ENCODE data around the gene RRH. TPM values are rescaled to one million over a fixed set of nuclear protein-coding genes. Genes with fewer than 3 reads are reported as not detected.

RRH gene
- total and polyA plus RNA-seq, 2 of the 4 experiments (the other 2 are of a cell fraction), result 0.05 TPM; not detected in 1

DNA sequence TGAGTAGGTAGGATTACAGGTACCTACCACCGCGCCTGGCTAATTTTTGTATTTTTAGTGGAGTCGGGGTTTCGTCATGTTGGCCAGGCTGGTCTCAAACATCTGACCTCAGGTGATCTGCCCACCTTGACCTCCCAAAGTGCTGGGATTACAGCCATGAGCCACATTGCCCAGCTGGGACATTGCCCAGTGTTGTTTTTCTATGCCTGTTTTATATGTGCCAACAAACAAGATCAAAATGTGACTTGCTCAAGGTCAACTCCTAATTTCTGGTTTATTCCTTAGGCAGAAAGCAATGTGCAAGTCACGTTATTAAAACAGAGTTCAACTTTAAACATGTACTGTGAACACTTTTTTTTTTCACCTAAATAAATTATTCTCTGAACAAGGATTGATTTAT, 22.8 kb downstream of the RRH start:
- H3K36me3 ChIP-seq (ENCODE audit: control insufficient read depth, insufficient read depth, low read length), result no peaks in the 10 kb centered on the region
- no peaks in the 10 kb centered on the region for H4K20me1 ChIP-seq (ENCODE audit: insufficient read depth, low read length)
- H2AFZ ChIP-seq (replicated peaks; ENCODE audit: low read length, poor library complexity), result no peak overlapping the region
- H3K56ac ChIP-seq (ENCODE audit: extremely low read depth, insufficient read depth, low read length), result no peak overlapping the region
- TF ChIP-seq RFX5 (IDR thresholded peaks at IDR 0.05; ENCODE audit: low read depth, low read length), result no peak
- TF ChIP-seq RAD21 (IDR thresholded peaks at IDR 0.05; ENCODE audit: low read length), result no peak
- TF ChIP-seq SMC3 (IDR thresholded peaks at IDR 0.05; ENCODE audit: low read depth, low read length), result no peak
- no peak for TF ChIP-seq RCOR1 (IDR thresholded peaks at IDR 0.05; ENCODE audit: insufficient replicate concordance, low read length)
- TF ChIP-seq BHLHE40 (IDR thresholded peaks at IDR 0.05; ENCODE audit: low read depth, low read length), result no peak
- TF ChIP-seq CHD1 (IDR thresholded peaks at IDR 0.05; ENCODE audit: low read depth, low read length), result no peak
- TF ChIP-seq FOS (IDR thresholded peaks at IDR 0.05; ENCODE audit: low read depth, low read length), result no peak
- TF ChIP-seq, protein P1, sequence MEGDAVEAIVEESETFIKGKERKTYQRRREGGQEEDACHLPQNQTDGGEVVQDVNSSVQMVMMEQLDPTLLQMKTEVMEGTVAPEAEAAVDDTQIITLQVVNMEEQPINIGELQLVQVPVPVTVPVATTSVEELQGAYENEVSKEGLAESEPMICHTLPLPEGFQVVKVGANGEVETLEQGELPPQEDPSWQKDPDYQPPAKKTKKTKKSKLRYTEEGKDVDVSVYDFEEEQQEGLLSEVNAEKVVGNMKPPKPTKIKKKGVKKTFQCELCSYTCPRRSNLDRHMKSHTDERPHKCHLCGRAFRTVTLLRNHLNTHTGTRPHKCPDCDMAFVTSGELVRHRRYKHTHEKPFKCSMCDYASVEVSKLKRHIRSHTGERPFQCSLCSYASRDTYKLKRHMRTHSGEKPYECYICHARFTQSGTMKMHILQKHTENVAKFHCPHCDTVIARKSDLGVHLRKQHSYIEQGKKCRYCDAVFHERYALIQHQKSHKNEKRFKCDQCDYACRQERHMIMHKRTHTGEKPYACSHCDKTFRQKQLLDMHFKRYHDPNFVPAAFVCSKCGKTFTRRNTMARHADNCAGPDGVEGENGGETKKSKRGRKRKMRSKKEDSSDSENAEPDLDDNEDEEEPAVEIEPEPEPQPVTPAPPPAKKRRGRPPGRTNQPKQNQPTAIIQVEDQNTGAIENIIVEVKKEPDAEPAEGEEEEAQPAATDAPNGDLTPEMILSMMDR (conservative IDR thresholded peaks at IDR 0.05; ENCODE audit: low read depth, low read length), result no peak
- no peak for TF ChIP-seq CEBPB (IDR thresholded peaks at IDR 0.05; ENCODE audit: low read depth, low read length)
- TF ChIP-seq MAZ (IDR thresholded peaks at IDR 0.05; ENCODE audit: borderline replicate concordance, low read depth, low read length), result no peak
- H3K9me3 ChIP-seq (ENCODE audit: control insufficient read depth, insufficient read depth, low read length), result no peaks in the 10 kb centered on the region
- no peaks in the 10 kb centered on the region for H3K79me1 ChIP-seq (ENCODE audit: low read depth in 1 of 2, low read length in 2 of 2)
- DNase-seq (no peak), ATAC-seq (ENCODE audit: low read depth) (no peak)
- CTCF ChIA-PET, result no interaction called here
- H3K4me3 ChIP-seq (ENCODE audit: insufficient read depth, low read depth, low read length), result no peak overlapping the region
- intact Hi-C loops (cut with micrococcal nuclease) (no loop called here), in situ Hi-C loops (cut with MboI; ENCODE audit: low sequenced_read_pairs) (no loop called here), dilution Hi-C loops (cut with HindIII; ENCODE audit: low sequenced_read_pairs, unreplicated experiment) (no loop called here)
- H3K4me2 ChIP-seq (ENCODE audit: low read depth, low read length), result no peak overlapping the region
- H2AK9ac ChIP-seq (replicated peaks; ENCODE audit: low read depth, low read length, poor library complexity), result no peak overlapping the region
- H2BK5ac ChIP-seq (ENCODE audit: low read depth, low read length, poor library complexity, severe bottlenecking), result no peak overlapping the region
- H3K9ac ChIP-seq (ENCODE audit: low read depth, low read length), result no peak overlapping the region
- H4K5ac ChIP-seq (ENCODE audit: low read depth, low read length), result no peak overlapping the region
- no peak overlapping the region for H2AK5ac ChIP-seq (ENCODE audit: low read depth, low read length)
- BruUV-seq (replicated peaks), result no TSS peak
- no peaks in the 10 kb centered on the region for H3K4me1 ChIP-seq (ENCODE audit: control insufficient read depth, insufficient read depth, low read length)
- H3K9me1 ChIP-seq (ENCODE audit: insufficient read depth, low read length), result no peaks in the 10 kb centered on the region
- no peak overlapping the region for H4K8ac ChIP-seq (ENCODE audit: low read depth in 2 of 2, low read length in 2 of 2)
- no peak overlapping the region for H3K4ac ChIP-seq (ENCODE audit: low read depth, low read length)
- H2BK20ac ChIP-seq (ENCODE audit: low read depth, low read length), result no peak overlapping the region
- 100% methylated on average over 1 of the region's 5 CpGs; no CpG with 5 or more reads in 1 of the 2 experiments for WGBS, 2 experiments (ENCODE audit: extremely low coverage in 2 of 2, insufficient read length in 1 of 2)
- no peak overlapping the region for H2BK120ac ChIP-seq (ENCODE audit: low read depth, low read length)
- H4K91ac ChIP-seq (ENCODE audit: insufficient read depth, low read depth, low read length), result no peak overlapping the region
- POLR2A ChIA-PET (ENCODE audit: unreplicated experiment), result no interaction called here
- H3K27ac ChIP-seq (ENCODE audit: insufficient read depth, low read length), result no peak overlapping the region
- no peak overlapping the region for H3K14ac ChIP-seq (replicated peaks; ENCODE audit: low read depth, low read length)
- H3K27me3 ChIP-seq (ENCODE audit: control insufficient read depth, insufficient read depth, low read length), result peaks cover 3% of the 10 kb centered on the region; the same call in 1 of the 2 replicates
- no peak overlapping the region for H3K23ac ChIP-seq (ENCODE audit: low read depth, low read length)
- no peak overlapping the region for H2BK15ac ChIP-seq (ENCODE audit: low read depth, low read length)
- no peak overlapping the region for H3K18ac ChIP-seq (ENCODE audit: low read depth, low read length)
